SU-DHL-6 (cell line): ENCODE measurements around the gene LZTR1.

Experiments
- CTCF ChIP-seq: fragments of 200-600 bp; sonication (generic); IDR thresholded peaks from one replicate; pipeline ENCODE4 v1.5.1; 2017; ENCODE audit warnings: antibody characterized with exemption, mild to moderate bottlenecking, low read length, moderate library complexity; ENCODE audit not compliant: insufficient read depth, poor library complexity, severe bottlenecking
- EZH2phosphoT487 ChIP-seq: fragments of 200-600 bp; sonication (generic), shearing (Covaris generic); conservative IDR thresholded peaks from 2 replicates; pipeline ENCODE4 v1.6.1; 2018; ENCODE audit warnings: mild to moderate bottlenecking, antibody characterized with exemption, low read length, moderate library complexity, mixed read lengths

DNA sequence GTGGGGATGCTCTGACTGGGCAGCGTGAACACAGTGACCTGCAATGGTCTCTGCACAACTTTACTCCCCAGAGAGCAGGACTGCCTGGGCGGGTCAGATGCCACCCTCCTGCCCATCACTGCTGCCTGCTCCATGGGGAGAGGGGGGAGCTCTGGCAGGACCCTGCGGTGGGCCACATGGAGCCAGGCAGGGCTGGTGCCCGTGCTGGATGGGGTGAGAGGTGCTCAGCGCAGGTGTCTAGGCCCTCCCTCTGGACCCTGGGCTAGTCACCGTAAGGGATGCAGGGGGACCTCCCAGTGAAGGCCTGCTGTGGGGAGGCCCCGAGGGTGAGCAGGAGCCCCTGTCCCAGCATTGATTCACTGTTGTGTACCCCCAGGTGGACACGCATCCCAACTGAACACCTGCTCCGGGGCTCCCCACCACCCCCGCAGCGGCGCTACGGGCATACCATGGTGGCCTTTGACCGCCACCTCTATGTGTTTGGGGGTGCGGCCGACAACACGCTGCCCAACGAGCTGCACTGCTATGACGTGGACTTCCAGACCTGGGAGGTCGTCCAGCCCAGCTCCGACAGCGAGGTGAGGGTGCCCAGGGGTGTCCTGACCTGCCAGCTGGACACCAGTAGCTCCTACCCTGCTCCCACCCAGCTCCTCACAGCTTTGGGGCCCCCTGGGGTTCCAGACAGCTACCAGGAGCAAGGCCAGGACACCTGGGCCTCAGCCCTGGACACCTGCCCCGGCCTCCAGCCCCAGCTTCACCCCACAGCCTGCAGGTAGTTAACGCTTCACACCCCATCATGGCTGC lies 9.4 kb downstream of the LZTR1 start:
- TF ChIP-seq CTCF (no peak), EZH2phosphoT487 (no peak)
